H9 (cell line): Measurements from ENCODE around the gene PRR16. TPM values are rescaled to one million over a fixed set of nuclear protein-coding genes. Genes with fewer than 3 reads are reported as not detected.
"Not testable (repeated sequence)": the region's sequence is repeated elsewhere in the genome, so short reads cannot be mapped to it uniquely, and the experiment has no call there.

ENCODE experiments used
- DNase-seq: peaks from one replicate; pipeline ENCODE4 v3.0.0-alpha.2; 2017
- H2AFZ ChIP-seq: one replicate; pipeline ENCODE4 v1.6.1; 2013; ENCODE audit warnings: mild to moderate bottlenecking, low read length, control low read depth, moderate library complexity
- H2AK5ac ChIP-seq: 2 replicates; pipeline ENCODE4 v1.6.1; 2013; ENCODE audit warnings: low read length, control low read depth, mixed read lengths; ENCODE audit not compliant: insufficient read length
- H2BK120ac ChIP-seq: one replicate; pipeline ENCODE4 v1.6.1; 2013; ENCODE audit warnings: low read depth, mild to moderate bottlenecking, low read length, control low read depth, inconsistent platforms; ENCODE audit not compliant: poor library complexity, severe bottlenecking
- H2BK12ac ChIP-seq: 2 replicates; pipeline ENCODE4 v1.6.1; 2013; ENCODE audit warnings: low read length, control low read depth, mixed read lengths, low read depth; ENCODE audit not compliant: insufficient read length
- H2BK15ac ChIP-seq: 2 replicates; pipeline ENCODE4 v1.6.1; 2013; ENCODE audit warnings: low read depth, low read length, control low read depth
- H2BK20ac ChIP-seq: one replicate; pipeline ENCODE4 v1.6.1; 2013; ENCODE audit warnings: low read depth, mild to moderate bottlenecking, low read length, control low read depth, inconsistent platforms; ENCODE audit not compliant: poor library complexity, severe bottlenecking
- H2BK5ac ChIP-seq: 2 replicates; pipeline ENCODE4 v1.6.1; 2013; ENCODE audit warnings: low read length, control low read depth, mixed read lengths; ENCODE audit not compliant: insufficient read length
- H3K14ac ChIP-seq: 2 replicates; pipeline ENCODE4 v1.6.1; 2013; ENCODE audit warnings: low read length, control low read depth; ENCODE audit not compliant: insufficient read depth
- H3K18ac ChIP-seq: 2 replicates; pipeline ENCODE4 v1.6.1; 2013; ENCODE audit warnings: low read depth, mild to moderate bottlenecking, mixed read lengths, low read length, control low read depth; ENCODE audit not compliant: insufficient read length
- H3K23ac ChIP-seq: 2 replicates; pipeline ENCODE4 v1.6.1; 2013; ENCODE audit warnings: low read length, control low read depth, mixed read lengths, low read depth; ENCODE audit not compliant: insufficient read length
- H3K23me2 ChIP-seq: 2 replicates; pipeline ENCODE4 v1.6.1; 2013; ENCODE audit warnings: low read depth, mild to moderate bottlenecking, mixed read lengths, low read length, control low read depth; ENCODE audit not compliant: insufficient read length, poor library complexity, severe bottlenecking
- H3K27ac ChIP-seq: 2 replicates; pipeline ENCODE4 v1.5.1; 2013; ENCODE audit warnings: low read length, control low read depth, mixed read lengths, low read depth; ENCODE audit not compliant: insufficient read length
- H3K27me3 ChIP-seq: 2 replicates; pipeline ENCODE4 v1.6.1; 2013; ENCODE audit warnings: low read length, control low read depth, inconsistent platforms; ENCODE audit not compliant: insufficient read depth
- H3K4ac ChIP-seq: 2 replicates; pipeline ENCODE4 v1.6.1; 2013; ENCODE audit warnings: low read depth, mild to moderate bottlenecking, control low read depth, inconsistent platforms, low read length, moderate library complexity
- H3K4me1 ChIP-seq: 2 replicates; pipeline ENCODE4 v1.6.1; 2013; ENCODE audit warnings: low read length, control low read depth, inconsistent platforms; ENCODE audit not compliant: insufficient read depth
- H3K4me2 ChIP-seq: 2 replicates; pipeline ENCODE4 v1.6.1; 2013; ENCODE audit warnings: low read length, control low read depth, mixed read lengths; ENCODE audit not compliant: insufficient read length, insufficient read depth
- H3K56ac ChIP-seq: 2 replicates; pipeline ENCODE4 v1.6.1; 2013; ENCODE audit warnings: low read depth, mild to moderate bottlenecking, mixed read lengths, low read length, control low read depth; ENCODE audit not compliant: insufficient read length
- H3K79me1 ChIP-seq: 2 replicates; pipeline ENCODE4 v1.6.1; 2013; ENCODE audit warnings: low read depth, mild to moderate bottlenecking, moderate library complexity, low read length, control low read depth, inconsistent platforms; ENCODE audit not compliant: insufficient read depth, poor library complexity, severe bottlenecking
- H3K79me2 ChIP-seq: 2 replicates; pipeline ENCODE4 v1.6.1; 2013; ENCODE audit warnings: low read length, control low read depth, inconsistent platforms; ENCODE audit not compliant: insufficient read depth
- H3K9ac ChIP-seq: 2 replicates; pipeline ENCODE4 v1.6.1; 2013; ENCODE audit warnings: low read length, control low read depth, mixed read lengths; ENCODE audit not compliant: insufficient read length; ENCODE audit errors: extremely low read depth
- H3K9me3 ChIP-seq: one replicate; pipeline ENCODE4 v1.6.1; 2013; ENCODE audit warnings: low read depth, low read length, inconsistent platforms; ENCODE audit not compliant: control insufficient read depth
- H3T11ph ChIP-seq: one replicate; pipeline ENCODE4 v1.6.1; 2013; ENCODE audit warnings: mild to moderate bottlenecking, low read length, control low read depth, inconsistent platforms
- H4K20me1 ChIP-seq: one replicate; pipeline ENCODE4 v1.6.1; 2013; ENCODE audit not compliant: control insufficient read depth, insufficient read length, insufficient read depth
- H4K5ac ChIP-seq: 2 replicates; pipeline ENCODE4 v1.6.1; 2013; ENCODE audit warnings: low read depth, mild to moderate bottlenecking, mixed read lengths, low read length, control low read depth; ENCODE audit not compliant: insufficient read length
- H4K8ac ChIP-seq: replicated peaks from 2 replicates; pipeline ENCODE4 v1.6.1; 2013; ENCODE audit warnings: low read length, control low read depth, mixed read lengths, low read depth; ENCODE audit not compliant: insufficient read length
- H4K91ac ChIP-seq: 2 replicates; pipeline ENCODE4 v1.6.1; 2013; ENCODE audit warnings: low read depth, mild to moderate bottlenecking, moderate library complexity, mixed read lengths, low read length, control low read depth; ENCODE audit not compliant: insufficient read length
- H3K27ac Mint-ChIP-seq, 3 experiments: 2 replicates in 2 of 3; 3 replicates in 1 of 3; pipeline ENCODE4 v1.8.0; 2020 to 2021; ENCODE audit warnings: mixed read lengths in 3 of 3, mild to moderate bottlenecking in 1 of 3, moderate library complexity in 1 of 3
- H3K27me3 Mint-ChIP-seq: 2 replicates; pipeline ENCODE4 v1.8.0; 2021; ENCODE audit warnings: low read depth, mild to moderate bottlenecking, moderate library complexity, mixed read lengths
- H3K36me3 Mint-ChIP-seq, 3 experiments: 2 replicates in 2 of 3; 3 replicates in 1 of 3; pipeline ENCODE4 v1.8.0; 2020 to 2021; ENCODE audit warnings: low read depth in 3 of 3, mixed read lengths in 3 of 3; ENCODE audit not compliant: insufficient read depth in 1 of 3
- H3K4me1 Mint-ChIP-seq, 2 experiments: 2 replicates each; pipeline ENCODE4 v1.8.0; 2020; ENCODE audit warnings: mixed read lengths in 2 of 2
- H3K4me3 Mint-ChIP-seq, 2 experiments: 2 replicates in 1 of 2; 3 replicates in 1 of 2; pipeline ENCODE4 v1.8.0; 2020 to 2021; ENCODE audit warnings: mild to moderate bottlenecking in 2 of 2, mixed read lengths in 2 of 2, moderate library complexity in 1 of 2
- H3K9me3 Mint-ChIP-seq, 2 experiments: 2 replicates in 1 of 2; 3 replicates in 1 of 2; pipeline ENCODE4 v1.8.0; 2020; ENCODE audit warnings: mild to moderate bottlenecking in 2 of 2, mixed read lengths in 2 of 2, moderate library complexity in 1 of 2
- WGBS: extraction: QIAGEN DNeasy Blood & Tissue Kit; methylation state at CpG from one replicate; pipeline ENCODE4 v1.1.7; 2013; ENCODE audit warnings: missing lambda C conversion rate, low lambda C conversion rate, mixed read lengths; ENCODE audit not compliant: insufficient read length; ENCODE audit errors: extremely low coverage; 5-methylcytosine and 5-hydroxymethylcytosine counted together
- total RNA-seq: library from RNA; stranded (reverse); gene quantifications from 2 replicates; pipeline ENCODE4 v1.2.1, GENCODE V29; 2021
- TF ChIP-seq, protein P1 (sequence below): fragments of 200-600 bp; sonication (generic); conservative IDR thresholded peaks from 3 replicates; pipeline ENCODE4 v1.8.0; 2021; ENCODE audit warnings: antibody characterized with exemption, mild to moderate bottlenecking

PRR16 gene
- total RNA-seq, 1 experiment from 2014 or later: 0.13 TPM

- WGBS: no CpG with 5 or more reads among the region's 4 CpGs
- Histone ChIP-seq H4K5ac (no peak overlapping the region), H2BK20ac (no peak overlapping the region), H3K18ac (no peak overlapping the region), H2BK12ac (no peak overlapping the region), H4K91ac (no peak overlapping the region), H3K79me2 (peaks cover 3% of the 10 kb centered on the region; the same call in 1 of the 2 replicates), H3K27ac (peak overlapping the region; percentile 2), H3K56ac (no peak overlapping the region), H3K4me1 (no peaks in the 10 kb centered on the region; the same call in 1 of the 2 replicates), H4K8ac (no peak overlapping the region), H3K9me3 (no peaks in the 10 kb centered on the region), H2BK120ac (no peak overlapping the region), H2AFZ (no peak overlapping the region), H3K4ac (no peak overlapping the region), H3K23me2 (no peaks in the 10 kb centered on the region), H3K23ac (no peak overlapping the region), H3K4me2 (peak overlapping the region; percentile 9), H3K9ac (no peak overlapping the region), H2AK5ac (no peak overlapping the region), H3K27me3 (no peaks in the 10 kb centered on the region), H2BK5ac (no peak overlapping the region), H3K14ac (no peak overlapping the region), H2BK15ac (no peak overlapping the region), H4K20me1 (no peaks in the 10 kb centered on the region), H3K79me1 (no peaks in the 10 kb centered on the region), H3T11ph (no peak overlapping the region)
- Mint-ChIP-seq H3K4me3 (peak overlapping the region; percentile 12 to 96), H3K27ac (peak overlapping the region; percentile 56 to 97 (median 87); a peak in 4 of 7 replicates), H3K4me1 (peaks cover 48 to 56% of the 10 kb centered on the region in 2 experiments), H3K36me3 (peaks cover 43 to 54% (median 48%) of the 10 kb centered on the region in 3 experiments), H3K27me3 (no peaks in the 10 kb centered on the region), H3K9me3 (peaks cover 4 to 7% of the 10 kb centered on the region in 2 experiments; a peak in 3 of 5 replicates)
- DNase-seq: no peak
- TF ChIP-seq, protein P1, sequence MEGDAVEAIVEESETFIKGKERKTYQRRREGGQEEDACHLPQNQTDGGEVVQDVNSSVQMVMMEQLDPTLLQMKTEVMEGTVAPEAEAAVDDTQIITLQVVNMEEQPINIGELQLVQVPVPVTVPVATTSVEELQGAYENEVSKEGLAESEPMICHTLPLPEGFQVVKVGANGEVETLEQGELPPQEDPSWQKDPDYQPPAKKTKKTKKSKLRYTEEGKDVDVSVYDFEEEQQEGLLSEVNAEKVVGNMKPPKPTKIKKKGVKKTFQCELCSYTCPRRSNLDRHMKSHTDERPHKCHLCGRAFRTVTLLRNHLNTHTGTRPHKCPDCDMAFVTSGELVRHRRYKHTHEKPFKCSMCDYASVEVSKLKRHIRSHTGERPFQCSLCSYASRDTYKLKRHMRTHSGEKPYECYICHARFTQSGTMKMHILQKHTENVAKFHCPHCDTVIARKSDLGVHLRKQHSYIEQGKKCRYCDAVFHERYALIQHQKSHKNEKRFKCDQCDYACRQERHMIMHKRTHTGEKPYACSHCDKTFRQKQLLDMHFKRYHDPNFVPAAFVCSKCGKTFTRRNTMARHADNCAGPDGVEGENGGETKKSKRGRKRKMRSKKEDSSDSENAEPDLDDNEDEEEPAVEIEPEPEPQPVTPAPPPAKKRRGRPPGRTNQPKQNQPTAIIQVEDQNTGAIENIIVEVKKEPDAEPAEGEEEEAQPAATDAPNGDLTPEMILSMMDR: no peak
These were observed 233.0 kb downstream of the PRR16 start for GRCh38 chr5:120697147-120697546.

- not testable (repeated sequence) for H2BK20ac ChIP-seq, H3K4ac ChIP-seq, H2BK12ac ChIP-seq, H3K27me3 Mint-ChIP-seq, H3T11ph ChIP-seq, H3K9me3 ChIP-seq, H3K18ac ChIP-seq, H2BK15ac ChIP-seq, H4K20me1 ChIP-seq, H3K9me3 Mint-ChIP-seq, H3K27me3 ChIP-seq, H2AFZ ChIP-seq, H2AK5ac ChIP-seq, H4K91ac ChIP-seq, H3K79me1 ChIP-seq, H3K23me2 ChIP-seq, H2BK5ac ChIP-seq, H3K56ac ChIP-seq, H3K23ac ChIP-seq, H4K5ac ChIP-seq, H4K8ac ChIP-seq, H3K79me2 ChIP-seq, H3K14ac ChIP-seq, H2BK120ac ChIP-seq, H3K4me1 ChIP-seq
- peak overlapping the region; percentile 50 for H3K9ac ChIP-seq
- H3K4me3 Mint-ChIP-seq: peak overlapping the region; percentile 94 to 96
- H3K4me1 Mint-ChIP-seq: peaks cover 45 to 63% of the 10 kb centered on the region in 2 experiments
- peak overlapping the region; percentile 90 to 98 (median 97) for H3K27ac Mint-ChIP-seq
- peaks cover 50 to 58% (median 54%) of the 10 kb centered on the region in 3 experiments for H3K36me3 Mint-ChIP-seq
- peak; percentile 53 for DNase-seq
- peak overlapping the region; percentile 80 for H3K27ac ChIP-seq
- peak overlapping the region; percentile 40 for H3K4me2 ChIP-seq
- WGBS: no CpG with 5 or more reads among the region's 13 CpGs
These were observed 233.7 kb downstream of the PRR16 start for GRCh38 chr5:120697670-120698327.
